ENCODE data around the gene IPPK.

- TF ChIP-seq POLR2A (IDR thresholded peaks at IDR 0.05; ENCODE audit: low read depth, low read length) (no peak), POLR2AphosphoS5 (IDR thresholded peaks at IDR 0.05; ENCODE audit: low read depth, low read length) (no peak), TAF1 (IDR thresholded peaks at IDR 0.05; ENCODE audit: borderline replicate concordance, low read depth, low read length) (no peak)
Observed at GRCh38 chr9:92637886-92638620, 31.9 kb downstream of the IPPK start.

Data from GM12892 (cell line).